GM21786 (cell line): ENCODE data around the gene CFAP46.
"Not testable (repeated sequence)": the region's sequence is repeated elsewhere in the genome, so short reads cannot be mapped to it uniquely, and the experiment has no call there.

Experiments used
- ATAC-seq: cut with Tn5 transposase; IDR thresholded peaks from one replicate; pipeline ENCODE4 v1.9.1; 2021; ENCODE audit not compliant: unreplicated experiment

CFAP46 gene

DNA sequence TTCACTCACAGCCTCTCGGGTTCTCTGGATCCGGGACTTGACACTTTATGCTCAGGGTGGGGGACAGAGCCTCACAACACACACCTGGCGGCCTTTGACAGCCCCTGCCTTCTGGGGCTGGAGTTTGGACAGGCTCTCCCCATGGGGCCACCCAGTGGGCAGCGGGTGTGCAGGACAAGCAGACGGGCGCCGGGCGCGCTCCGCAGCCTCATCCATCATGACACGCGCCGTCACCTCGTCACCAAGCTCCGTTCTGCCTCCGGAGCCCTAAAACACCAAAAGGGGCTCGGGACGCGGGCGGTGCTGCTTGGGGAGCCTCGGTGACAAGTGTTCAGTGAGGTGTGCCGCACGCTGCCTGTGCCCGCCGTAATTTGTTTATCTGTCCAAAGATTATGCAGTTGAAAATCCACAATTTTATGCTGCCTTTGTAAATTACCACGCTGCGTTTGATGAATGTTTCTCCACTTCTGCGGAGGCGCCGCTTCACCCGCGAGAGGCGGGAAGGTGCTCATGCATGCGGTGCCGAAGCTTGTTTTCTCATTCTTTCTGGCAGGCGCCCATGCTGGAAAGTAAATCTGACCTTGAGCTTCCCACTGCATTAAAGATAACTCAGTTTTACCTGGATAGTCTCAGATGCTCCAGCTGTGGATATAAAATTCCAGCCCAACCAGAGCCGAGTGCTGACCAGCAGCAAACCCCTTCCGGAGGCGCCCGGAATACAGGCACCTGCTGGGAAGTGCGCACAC lies 162.6 kb downstream of the CFAP46 start:
- ATAC-seq = no peak

DNA sequence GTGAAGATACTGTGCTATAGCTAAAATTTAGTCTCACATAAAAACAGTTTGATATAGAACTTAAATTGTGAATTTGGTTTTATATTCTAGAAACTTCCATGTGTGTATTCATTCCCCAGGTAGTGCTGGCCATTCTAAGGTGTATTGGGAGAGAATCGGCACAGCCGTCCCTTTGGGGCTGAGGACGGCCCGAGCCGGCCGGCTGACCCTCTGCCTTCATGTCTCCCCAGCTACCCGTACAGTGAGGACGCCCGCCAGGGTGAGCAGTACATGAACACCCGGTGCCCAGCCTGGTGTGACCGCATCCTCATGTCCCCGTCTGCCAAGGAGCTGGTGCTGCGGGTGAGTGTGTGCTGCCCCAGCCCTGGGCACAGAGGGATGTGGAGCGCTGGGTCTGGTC lies 164.9 kb downstream of the CFAP46 start:
- ATAC-seq = no peak

DNA sequence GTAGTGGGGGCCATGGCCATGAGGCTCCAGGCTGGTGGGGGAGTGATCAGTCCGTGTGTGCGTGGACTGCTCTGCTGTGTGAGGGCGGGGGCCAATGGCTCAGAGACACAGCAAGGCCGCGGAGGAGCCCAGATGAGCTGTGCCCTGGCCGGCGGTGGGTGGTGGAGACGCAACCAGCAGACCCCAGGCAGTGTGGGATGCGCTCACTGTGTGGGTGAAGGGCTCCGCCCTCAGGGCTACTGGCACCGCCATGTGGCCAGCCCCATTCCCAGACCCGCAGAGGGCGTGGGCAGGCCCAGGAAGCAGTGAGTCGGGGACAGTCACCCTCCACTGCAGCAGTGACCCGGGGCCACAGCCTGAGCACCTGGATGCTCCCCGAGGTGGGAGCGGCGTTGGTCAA lies 165.5 kb downstream of the CFAP46 start:
- no peak for ATAC-seq

DNA sequence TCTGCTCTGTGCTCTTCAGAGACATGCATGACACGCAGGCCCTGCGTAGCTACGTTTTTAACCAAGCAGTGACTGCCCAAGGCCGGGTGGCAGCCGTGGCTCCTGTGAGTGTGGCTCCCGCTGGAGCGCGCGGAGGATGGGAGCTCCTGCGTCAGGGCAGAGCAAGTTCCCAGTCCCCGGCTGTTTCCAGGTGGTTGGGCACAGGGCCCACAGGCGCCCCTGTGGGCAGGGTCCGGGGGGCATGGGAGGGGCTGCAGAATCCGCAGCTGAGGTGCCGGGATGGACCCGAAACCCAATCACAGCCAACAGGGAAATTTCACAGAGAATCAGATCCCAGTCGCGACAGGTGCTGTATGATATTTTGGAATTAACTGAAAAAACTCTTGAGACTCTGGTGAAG lies 166.2 kb downstream of the CFAP46 start:
- ATAC-seq = no peak

DNA sequence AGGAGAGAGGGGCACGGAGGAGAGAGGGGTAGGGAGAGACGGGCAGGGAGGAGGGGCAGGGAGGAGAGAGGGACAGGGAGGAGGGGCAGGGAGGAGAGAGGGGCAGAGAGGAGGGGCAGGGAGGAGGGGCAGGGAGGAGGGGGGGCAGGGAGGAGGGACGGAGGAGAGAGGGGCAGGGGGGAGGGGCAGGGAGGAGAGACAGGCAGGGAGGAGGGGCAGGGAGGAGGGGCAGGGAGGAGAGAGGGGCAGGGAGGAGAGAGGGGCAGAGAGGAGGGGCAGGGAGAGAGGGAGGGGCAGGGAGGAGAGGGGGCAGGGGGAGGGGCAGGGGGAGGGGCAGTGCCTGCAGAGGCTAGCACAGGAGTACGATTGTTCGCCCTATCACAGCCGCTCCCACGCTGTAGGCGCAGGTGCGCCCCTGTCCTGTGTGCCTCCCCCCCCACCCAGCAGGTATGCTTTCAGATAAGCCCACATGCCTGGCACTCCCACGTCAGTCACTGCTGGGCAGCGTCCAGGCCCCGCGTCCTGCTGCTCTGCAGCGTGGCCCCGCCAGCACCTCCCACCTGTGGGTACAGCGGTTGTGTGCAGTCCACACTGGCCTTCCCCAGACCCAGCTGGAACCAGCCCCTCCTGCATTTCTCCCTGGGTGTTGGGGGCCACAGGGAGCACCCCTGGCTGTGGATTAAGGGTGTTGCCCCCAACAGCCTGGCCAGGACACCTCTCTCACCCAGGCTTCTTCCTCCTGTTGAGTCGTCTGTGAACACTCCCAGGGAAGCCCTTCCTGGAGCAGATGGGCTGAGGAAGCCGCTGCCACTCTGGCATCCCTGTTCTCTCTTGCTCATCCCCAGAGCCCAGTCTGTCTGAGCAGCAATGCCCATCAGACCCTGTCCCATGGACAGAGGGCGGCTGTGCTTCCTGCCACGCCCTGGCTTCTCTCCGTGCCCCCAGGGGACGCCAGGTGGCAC lies 167.2 kb downstream of the CFAP46 start:
- no peak for ATAC-seq

DNA sequence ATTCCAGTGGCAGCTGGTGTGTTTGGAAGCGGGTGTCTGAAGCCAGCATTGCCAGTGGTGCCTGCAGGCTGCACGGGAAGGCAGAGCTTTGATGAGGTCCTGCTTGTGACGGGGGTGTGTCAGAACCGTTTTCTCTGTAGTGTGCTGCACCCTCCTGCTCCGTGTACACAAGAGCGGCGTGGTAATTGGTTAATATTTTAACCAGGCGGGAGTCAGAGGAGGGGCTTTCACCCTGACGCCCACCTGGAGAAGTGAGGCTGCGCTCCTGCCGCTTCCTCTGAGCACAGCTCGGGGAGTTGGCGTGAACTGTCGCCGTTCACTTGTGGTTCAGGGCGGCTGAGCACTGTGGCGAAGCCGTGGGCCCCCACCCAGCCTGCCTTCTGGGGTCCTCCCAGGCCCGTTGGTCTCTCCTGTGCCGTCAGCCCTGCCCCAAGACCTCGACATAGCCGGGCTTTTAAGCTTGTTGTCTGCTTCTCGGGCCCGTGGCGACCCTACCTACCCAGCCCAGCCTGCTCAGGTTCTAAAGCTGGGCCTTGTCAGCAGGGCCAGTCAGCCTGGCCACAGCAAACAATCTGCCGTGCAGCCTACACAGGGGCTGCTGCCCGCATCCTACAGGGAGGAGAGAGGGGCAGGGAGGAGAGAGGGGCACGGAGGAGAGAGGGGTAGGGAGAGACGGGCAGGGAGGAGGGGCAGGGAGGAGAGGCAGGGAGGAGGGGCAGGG lies 168.0 kb downstream of the CFAP46 start:
- no peak for ATAC-seq

DNA sequence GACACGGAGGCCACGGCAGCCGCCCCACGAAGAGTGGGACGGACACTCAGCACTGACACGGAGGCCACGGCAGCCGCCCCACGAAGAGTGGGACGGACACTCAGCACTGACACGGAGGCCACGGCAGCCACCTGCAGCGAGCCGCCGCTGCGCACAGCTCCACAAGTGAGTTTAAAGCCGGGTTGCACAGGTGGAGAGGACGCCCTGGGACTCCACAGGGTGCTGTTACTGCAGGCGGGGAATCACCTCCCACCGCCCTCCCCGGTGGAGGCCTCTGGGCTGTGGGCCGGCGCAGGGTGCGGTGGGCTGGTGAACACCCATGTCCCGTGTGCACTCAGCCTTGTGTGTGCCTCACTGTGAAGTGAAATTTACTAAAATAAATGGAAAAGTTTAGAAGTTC lies 169.6 kb downstream of the CFAP46 start:
- ATAC-seq = not testable (repeated sequence)

DNA sequence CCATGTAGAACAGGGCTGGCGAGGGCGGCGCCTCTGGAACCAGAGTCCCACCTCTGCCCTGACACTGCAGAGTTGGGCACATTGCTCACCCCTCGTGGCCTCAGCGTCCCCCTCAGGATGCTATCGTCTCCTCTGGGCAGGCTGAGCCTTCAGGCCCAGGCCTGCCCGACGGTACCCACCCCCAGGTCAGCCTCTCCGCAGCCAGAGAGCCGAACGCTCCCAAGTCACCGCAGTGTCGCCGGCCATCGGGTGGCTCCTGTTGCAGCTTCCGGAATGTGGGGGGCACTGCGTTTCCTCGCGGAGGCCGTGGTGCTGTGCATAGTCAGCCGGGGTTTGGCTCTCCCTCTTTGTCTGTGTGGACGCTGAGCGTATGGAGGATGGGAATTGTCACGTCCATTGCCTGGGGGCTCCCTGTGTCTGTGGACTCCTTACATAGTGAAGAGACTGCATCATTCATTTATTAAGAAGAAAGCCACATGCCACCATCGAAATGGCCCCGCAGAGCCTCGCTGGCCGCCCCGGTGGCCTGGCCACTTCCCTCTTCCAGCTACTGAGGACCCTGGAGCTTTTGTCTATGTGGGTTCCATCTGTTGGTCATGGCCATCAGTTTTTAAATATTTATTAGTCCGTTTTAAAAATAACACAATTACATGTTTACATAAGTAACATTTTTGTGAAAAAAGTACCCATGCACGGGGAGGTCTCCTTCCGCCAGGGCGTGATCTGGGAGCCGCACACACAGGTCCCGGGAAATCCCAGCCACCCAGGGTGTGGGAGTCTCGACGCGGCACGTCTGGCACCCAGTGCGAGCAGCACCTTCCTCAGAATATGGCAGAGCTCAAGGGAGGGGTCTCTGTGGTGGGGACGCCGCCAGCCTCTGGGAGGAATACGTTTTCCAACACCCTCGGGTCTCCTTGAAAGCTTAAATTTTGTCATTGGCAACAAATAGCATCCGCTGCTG lies 172.0 kb downstream of the CFAP46 start:
- no peak for ATAC-seq

DNA sequence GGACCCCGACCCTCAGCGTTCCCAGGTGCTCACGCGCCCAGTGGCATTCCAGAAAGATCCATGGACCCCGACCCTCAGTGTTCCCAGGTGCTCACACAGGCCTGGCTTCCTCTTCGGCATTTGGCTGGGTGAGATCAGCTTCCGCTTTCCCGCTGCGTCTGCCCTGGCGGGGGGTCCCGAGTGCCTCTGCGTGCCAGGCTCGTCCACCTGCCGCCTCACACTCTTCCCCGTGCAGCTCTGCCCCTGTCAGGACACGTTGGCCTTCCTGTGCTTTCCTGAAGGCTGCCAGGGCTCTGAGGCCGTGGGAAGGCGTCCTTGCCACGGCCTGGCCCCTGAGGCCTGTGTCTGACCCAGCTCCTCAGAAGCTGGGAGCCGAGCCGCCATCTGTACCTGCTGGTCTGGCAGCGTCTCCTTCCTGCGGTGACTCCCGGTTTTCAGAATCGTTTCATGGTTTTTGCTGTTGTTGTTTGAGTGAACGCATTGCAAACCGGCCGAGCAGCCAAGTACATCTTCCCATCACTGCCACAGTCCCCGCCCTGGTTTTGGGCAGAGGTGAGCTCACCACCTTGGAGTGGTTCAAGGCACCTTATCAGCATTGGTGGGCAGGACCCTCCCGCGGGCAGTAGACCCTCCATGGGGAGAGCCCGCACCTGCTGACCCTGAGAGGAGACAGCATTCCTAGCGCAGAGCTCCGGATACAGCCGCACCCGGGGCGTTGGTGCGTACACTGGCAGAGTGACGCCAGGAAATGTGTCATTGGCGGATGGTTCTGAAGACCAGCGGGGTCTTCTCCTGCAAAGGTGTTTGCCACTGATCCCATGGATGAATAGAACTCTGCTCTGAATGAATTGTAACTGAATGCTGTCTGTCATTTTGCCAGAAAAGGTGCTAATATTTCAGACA lies 173.8 kb downstream of the CFAP46 start:
- no peak for ATAC-seq

DNA sequence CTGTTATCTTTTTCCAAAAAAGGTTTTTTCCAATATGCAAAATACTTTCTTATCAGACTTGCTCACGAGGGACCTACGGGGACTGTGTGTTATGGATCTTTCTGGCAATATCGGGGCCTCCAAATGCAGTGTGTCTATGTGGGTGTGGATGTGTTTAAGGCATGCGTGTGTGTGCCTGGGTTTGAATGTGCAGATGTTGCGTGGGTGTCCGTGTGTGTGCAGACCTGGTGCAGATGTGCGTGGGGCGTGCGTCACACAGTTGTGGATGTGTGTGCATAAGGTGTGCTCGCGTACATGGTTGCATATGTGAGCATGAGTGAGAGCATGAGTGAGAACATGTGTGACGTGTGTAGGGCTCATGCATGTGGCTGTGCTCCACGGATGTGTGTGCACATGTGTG lies 176.1 kb downstream of the CFAP46 start:
- no peak for ATAC-seq

DNA sequence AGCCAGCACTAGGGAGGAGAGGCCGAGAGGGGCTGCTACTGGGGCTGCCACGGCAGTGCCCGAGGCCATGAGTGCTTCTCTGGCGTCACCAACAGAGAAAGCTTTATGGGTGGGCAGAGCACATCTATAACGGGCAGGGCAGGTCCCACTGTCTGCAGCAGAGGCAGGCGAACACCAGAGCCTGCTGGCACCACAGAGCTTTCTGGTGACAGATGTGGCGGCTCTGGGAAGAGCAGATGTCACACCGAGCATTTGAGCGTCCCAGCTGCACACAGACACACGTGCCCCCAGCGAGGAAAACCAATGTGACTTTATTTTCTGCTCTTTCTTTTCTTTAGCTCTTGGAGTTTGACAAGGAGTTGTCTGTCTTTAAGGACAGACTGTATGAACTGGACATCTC lies 176.9 kb downstream of the CFAP46 start:
- ATAC-seq = no peak

DNA sequence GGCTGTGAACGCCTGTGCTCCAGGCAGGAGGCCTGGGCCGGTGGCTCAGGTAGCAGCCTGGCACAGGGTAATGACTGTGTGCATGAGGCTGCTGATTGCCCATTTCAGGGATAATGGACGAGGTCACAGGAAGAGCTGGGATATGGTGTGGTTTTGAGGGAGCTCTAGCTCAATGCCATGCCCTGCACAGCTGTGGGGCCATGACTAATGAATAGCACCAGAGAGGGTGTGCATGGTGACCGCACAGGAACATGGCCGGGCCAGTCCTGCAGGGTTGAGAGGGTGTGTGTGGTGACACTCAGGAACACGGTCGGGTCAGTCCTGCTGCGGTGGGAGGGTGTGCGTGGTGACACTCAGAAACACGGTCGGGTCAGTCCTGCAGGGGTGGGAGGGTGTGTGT lies 178.3 kb downstream of the CFAP46 start:
- ATAC-seq = no peak

DNA sequence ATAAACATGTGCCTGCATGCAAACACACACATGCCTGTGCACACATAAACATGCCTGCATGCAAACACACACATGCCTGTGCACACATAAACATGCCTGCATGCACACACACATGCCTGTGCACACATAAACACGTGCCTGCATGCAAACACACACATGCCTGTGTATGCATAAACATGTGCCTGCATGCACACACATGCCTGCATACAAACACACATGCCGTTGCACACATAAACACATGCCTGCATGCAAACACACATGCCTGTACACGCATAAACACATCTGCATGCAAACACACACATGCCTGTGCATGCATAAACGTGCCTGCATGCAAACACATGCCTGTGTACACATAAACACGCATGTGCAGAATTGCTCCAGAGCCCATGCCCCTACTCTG lies 178.8 kb downstream of the CFAP46 start:
- no peak for ATAC-seq

DNA sequence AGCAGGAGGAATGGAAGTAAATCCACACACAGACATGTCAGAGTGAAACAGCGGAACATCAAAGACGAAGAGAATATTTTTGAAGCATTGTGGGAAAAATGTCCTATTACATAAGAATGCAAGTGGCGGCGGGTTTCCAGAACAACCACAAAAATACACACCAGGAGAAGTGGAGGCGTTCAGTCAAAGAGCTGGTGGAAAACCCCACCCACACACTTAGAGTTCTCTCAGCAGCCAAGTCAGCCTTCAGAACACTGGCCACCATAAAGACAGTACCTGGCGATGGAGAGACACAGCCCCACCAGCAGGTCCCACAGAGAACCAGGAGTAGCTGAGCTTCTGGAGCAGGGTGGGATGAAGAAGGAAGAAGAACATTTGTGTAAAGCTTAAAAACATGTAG lies 180.1 kb downstream of the CFAP46 start:
- ATAC-seq = no peak

DNA sequence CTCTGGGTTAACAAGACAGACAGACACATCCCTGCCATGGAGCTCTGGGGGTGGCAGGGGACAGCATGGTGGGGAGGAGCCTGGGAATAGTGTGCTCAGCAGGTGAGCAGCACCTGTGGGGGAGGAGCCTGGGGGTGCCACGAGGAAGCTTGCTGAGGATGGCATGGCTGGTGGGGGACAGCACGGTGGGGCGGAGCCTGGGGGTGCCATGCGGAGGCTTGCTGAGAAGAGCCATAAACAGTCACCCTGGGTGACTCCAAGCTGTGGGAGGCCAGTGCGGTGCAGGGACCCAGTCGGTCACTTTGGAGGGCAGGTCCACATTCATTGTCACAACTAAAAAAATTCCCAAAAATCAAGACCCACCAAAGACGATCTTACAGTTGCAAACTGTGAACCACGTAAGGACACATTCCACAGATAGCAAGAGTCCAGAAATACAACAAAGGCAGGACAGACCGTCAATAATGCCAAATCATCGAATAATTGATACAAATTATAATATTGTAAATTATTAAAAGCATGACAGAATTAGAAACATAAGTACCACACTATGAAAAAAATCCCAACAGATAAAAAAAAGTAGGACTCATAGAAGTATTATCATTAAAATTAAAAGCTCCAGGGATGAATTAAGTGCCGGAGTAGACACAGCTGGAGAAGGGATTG lies 180.8 kb downstream of the CFAP46 start:
- ATAC-seq = no peak

DNA sequence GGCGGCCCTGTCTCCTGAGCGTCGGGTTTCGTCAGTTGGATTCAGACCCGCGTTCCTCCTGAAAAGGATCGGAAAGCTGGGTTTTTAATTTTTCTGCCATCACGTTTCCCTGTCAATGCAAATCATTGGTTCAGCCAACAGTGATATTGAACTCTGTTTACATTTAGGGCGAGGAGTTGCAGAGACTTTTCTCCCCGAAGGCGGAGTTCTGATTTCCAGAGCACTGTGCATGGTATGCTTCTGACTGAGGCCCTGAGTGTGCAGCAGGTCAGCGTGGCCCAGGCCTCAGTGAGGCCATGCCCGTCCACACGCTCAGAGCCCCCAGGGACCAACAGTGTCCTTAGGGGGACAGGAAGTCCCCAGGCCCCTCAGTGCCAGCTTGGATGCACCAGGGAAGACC lies 183.5 kb downstream of the CFAP46 start:
- ATAC-seq = no peak
